HepG2 (cell line): ENCODE measurements around the gene LRIT2. TPM values are rescaled to one million over a fixed set of nuclear protein-coding genes. Genes with fewer than 3 reads are reported as not detected.
A peak's percentile ranks its signal among the peaks of the same experiment; 100 is the strongest.

Source experiments
- ATAC-seq: fragments of 200-7000 bp; cut with Tn5 transposase; 3 replicates; pipeline ENCODE4 v1.9.1; 2020; ENCODE audit warnings: mild to moderate bottlenecking, moderate library complexity
- BruUV-seq: library from RNA; stranded (reverse); fragments of 400-500 nt; replicated peaks from 2 replicates; lab custom pipeline; 2021; lab: Mats Ljungman, UMichigan
- CTCF ChIA-PET: fragments of 300-600 bp; formaldehyde crosslinking; extraction: SDS; loops from one replicate; lab custom pipeline; 2021; ENCODE audit warnings: low total read pairs, inconsistent platforms, low intra/inter-chr PET ratio; lab: Yijun Ruan, JAX
- POLR2A ChIA-PET: fragments of 350-600 bp; sonication (Branson Sonifier 250); formaldehyde crosslinking; loops from one replicate; lab custom pipeline; 2020; ENCODE audit warnings: antibody characterized with exemption, inconsistent platforms; lab: Yijun Ruan, JAX
- DNase-seq: peaks from one replicate; pipeline ENCODE4 v3.0.0-alpha.2; 2015; ENCODE audit warnings: low spot score
- FAIRE-seq: peaks from 3 replicates; lab custom pipeline; 2011; peaks lifted over from hg19 to GRCh38; lab: Jason Lieb, UNC
- H2AFZ ChIP-seq: one replicate; pipeline ENCODE4 v1.6.1; 2011; ENCODE audit warnings: low read length, inconsistent platforms
- H3K27ac ChIP-seq: fragments of 300-600 bp; 3 replicates; pipeline ENCODE4 v1.8.0; 2011; ENCODE audit warnings: mixed run types, mild to moderate bottlenecking, mixed read lengths, low read length, inconsistent platforms; ENCODE audit not compliant: insufficient read depth; ENCODE audit errors: extremely low read length
- H3K27me3 ChIP-seq, 2 experiments: fragments of 200-600 bp in 1 of 2; 2 replicates in 1 of 2; 3 replicates in 1 of 2; pipeline versions ENCODE4 v1.6.0 to v1.8.0; 2011; ENCODE audit warnings: low read length in 2 of 2, mild to moderate bottlenecking in 2 of 2, moderate library complexity in 2 of 2, inconsistent platforms in 1 of 2; ENCODE audit not compliant: insufficient read depth in 2 of 2, control insufficient read depth in 1 of 2
- H3K36me3 ChIP-seq, 2 experiments: fragments of 200-600 bp in 1 of 2; replicated peaks in 1 of 2; 2 replicates in 1 of 2; 3 replicates in 1 of 2; pipeline versions ENCODE4 v1.5.1 to v1.8.0; 2011; ENCODE audit warnings: low read length in 2 of 2, inconsistent platforms in 1 of 2; ENCODE audit not compliant: insufficient read depth in 2 of 2, control insufficient read depth in 1 of 2
- H3K4me1 ChIP-seq: 2 replicates; pipeline ENCODE4 v1.5.1; 2012; ENCODE audit warnings: low read length, inconsistent platforms; ENCODE audit not compliant: insufficient read depth
- H3K4me2 ChIP-seq: 2 replicates; pipeline ENCODE4 v1.6.0; 2011; ENCODE audit warnings: low read depth, low read length, inconsistent platforms
- H3K4me3 ChIP-seq, 3 experiments: fragments of 200-600 bp in 1 of 3; sonication (generic), shearing (Covaris generic) in 1 of 3; replicated peaks in 1 of 3; 2 replicates each; pipeline ENCODE4 v1.5.1; 2011 to 2016; ENCODE audit warnings: low read length in 3 of 3, inconsistent platforms in 2 of 3, low read depth in 2 of 3, mild to moderate bottlenecking in 2 of 3, control low read depth in 1 of 3, mixed read lengths in 1 of 3; ENCODE audit not compliant: insufficient read depth in 1 of 3
- H3K79me2 ChIP-seq: one replicate; pipeline ENCODE4 v1.6.1; 2011; ENCODE audit warnings: low read length, inconsistent platforms; ENCODE audit not compliant: insufficient read depth
- H3K9ac ChIP-seq: 2 replicates; pipeline ENCODE4 v1.6.0; 2011; ENCODE audit warnings: mild to moderate bottlenecking, low read depth, low read length, inconsistent platforms; ENCODE audit not compliant: insufficient read depth
- H3K9me3 ChIP-seq: 2 replicates; pipeline ENCODE4 v1.5.1; 2012; ENCODE audit warnings: mild to moderate bottlenecking, low read length
- H4K20me1 ChIP-seq: 2 replicates; pipeline ENCODE4 v1.6.0; 2011; ENCODE audit warnings: inconsistent platforms, mild to moderate bottlenecking, low read length, moderate library complexity; ENCODE audit not compliant: insufficient read depth
- EHMT2 ChIP-seq: fragments of 200-600 bp; sonication (generic); IDR thresholded peaks from 2 replicates; pipeline ENCODE4 v1.7.0; 2017; ENCODE audit warnings: antibody characterized with exemption, low read depth, low read length, borderline replicate concordance
- MIER2 ChIP-seq: IDR thresholded peaks from 2 replicates; pipeline ENCODE4 v1.6.1; 2016; ENCODE audit warnings: missing biosample characterization, missing genetic modification reagents
- NR0B2 ChIP-seq: sonication (generic); formaldehyde crosslinking; IDR thresholded peaks from 2 replicates; pipeline ENCODE4 v1.4.0; 2020; ENCODE audit warnings: mild to moderate bottlenecking, missing genetic modification reagents
- REST ChIP-seq, 2 experiments: IDR thresholded peaks; 2 replicates each; pipeline ENCODE4 v1.6.1; 2011 to 2012; ENCODE audit warnings: low read length in 2 of 2, borderline replicate concordance in 1 of 2, low read depth in 1 of 2, mild to moderate bottlenecking in 1 of 2, moderate library complexity in 1 of 2
- WIZ ChIP-seq: sonication (generic); formaldehyde crosslinking; IDR thresholded peaks from 2 replicates; pipeline ENCODE4 v1.5.1; 2020; ENCODE audit warnings: mild to moderate bottlenecking, missing genetic modification reagents
- ZBTB43 ChIP-seq: sonication (generic); formaldehyde crosslinking; conservative IDR thresholded peaks from 2 replicates; pipeline ENCODE4 v1.4.0; 2020; ENCODE audit warnings: missing genetic modification reagents
- ZNF232 ChIP-seq: sonication (generic); formaldehyde crosslinking; IDR thresholded peaks from 2 replicates; pipeline ENCODE4 v1.4.0; 2020; ENCODE audit warnings: missing genetic modification reagents, borderline replicate concordance
- ZNF572 ChIP-seq: sonication (generic); formaldehyde crosslinking; IDR thresholded peaks from 2 replicates; pipeline ENCODE4 v1.5.1; 2020; ENCODE audit warnings: mild to moderate bottlenecking, missing genetic modification reagents
- ZNF678 ChIP-seq: sonication (generic); formaldehyde crosslinking; IDR thresholded peaks from 2 replicates; pipeline ENCODE4 v1.4.0; 2020; ENCODE audit warnings: mild to moderate bottlenecking, missing genetic modification reagents
- WGBS: methylation state at CpG from one replicate; pipeline ENCODE4 v1.1.6; 2017; ENCODE audit warnings: low lambda C conversion rate; 5-methylcytosine and 5-hydroxymethylcytosine counted together
- in situ Hi-C: cut with HindIII; loops from 2 replicates; pipeline ENCODE4 v1.10.0; 2017; ENCODE audit warnings: low pct_unique_long_range_greater_than_20kb; ENCODE audit not compliant: extremely low pct_ligation_motif_present
- intact Hi-C: fragments of 100-400 bp; cut with micrococcal nuclease; formaldehyde crosslinking; loops from one replicate; pipeline ENCODE4 v1.10.0; 2022; ENCODE audit not compliant: unreplicated experiment
- polyA plus RNA-seq, 8 experiments: library from polyadenylated mRNA; depleted of rRNA in 3 of 8; stranded (reverse) in 7 of 8; unstranded in 1 of 8; fragments of >200 nt; fragmentation: Illumina TruSeq in 4 of 8; extraction: Trizol in 4 of 8; gene quantifications; 2 replicates each; pipeline versions ENCODE4 v1.2.1 to v1.2.3, GENCODE V29; 2011 to 2016; ENCODE audit warnings: low read depth in 4 of 8, missing spikeins in 1 of 8, mixed read lengths in 1 of 8; ENCODE audit not compliant: insufficient read depth in 1 of 8
- total RNA-seq, 5 experiments: library from RNA; depleted of rRNA; stranded (reverse); fragments of >200 nt; fragmentation: Illumina TruSeq; extraction: Trizol; gene quantifications; 2 replicates each; pipeline ENCODE4 v1.2.3, GENCODE V29; 2016; ENCODE audit warnings: low read depth in 1 of 5
- TF ChIP-seq, protein P1 (sequence below): sonication (generic); formaldehyde crosslinking; IDR thresholded peaks from 2 replicates; pipeline ENCODE4 v1.4.0; 2020; ENCODE audit warnings: missing genetic modification reagents

Gene LRIT2
- total and polyA plus RNA-seq, 2 of the 13 experiments (the other 11 are each of a cell fraction or from before 2014, with no cell fraction given), result not detected

GRCh38 chr10:84226616-84227015, 1.3 kb upstream of the LRIT2 start:
- Histone ChIP-seq H3K27me3 (peaks cover 0 to 5% of the 10 kb centered on the region in 2 experiments; a peak in 1 of 5 replicates), H4K20me1 (no peaks in the 10 kb centered on the region), H3K27ac (no peak overlapping the region), H3K9ac (no peak overlapping the region), H3K36me3 (no peaks in the 10 kb centered on the region), H3K9me3 (no peaks in the 10 kb centered on the region), H3K79me2 (no peaks in the 10 kb centered on the region), H3K4me3 (no peak overlapping the region), H2AFZ (no peak overlapping the region), H3K4me2 (no peak overlapping the region), H3K4me1 (no peaks in the 10 kb centered on the region)
- 0% methylated on average over 3 of the region's 3 CpGs for WGBS
- TF ChIP-seq NR0B2 (CRISPR knock-in tag), result no peak
- FAIRE-seq (no peak), ATAC-seq (no peak), DNase-seq (no peak)
- ChIA-PET POLR2A (no interaction called here), CTCF (no interaction called here)
- no TSS peak for BruUV-seq
- intact Hi-C loops, result no loop called here
- in situ Hi-C loops, result no loop called here

DNA sequence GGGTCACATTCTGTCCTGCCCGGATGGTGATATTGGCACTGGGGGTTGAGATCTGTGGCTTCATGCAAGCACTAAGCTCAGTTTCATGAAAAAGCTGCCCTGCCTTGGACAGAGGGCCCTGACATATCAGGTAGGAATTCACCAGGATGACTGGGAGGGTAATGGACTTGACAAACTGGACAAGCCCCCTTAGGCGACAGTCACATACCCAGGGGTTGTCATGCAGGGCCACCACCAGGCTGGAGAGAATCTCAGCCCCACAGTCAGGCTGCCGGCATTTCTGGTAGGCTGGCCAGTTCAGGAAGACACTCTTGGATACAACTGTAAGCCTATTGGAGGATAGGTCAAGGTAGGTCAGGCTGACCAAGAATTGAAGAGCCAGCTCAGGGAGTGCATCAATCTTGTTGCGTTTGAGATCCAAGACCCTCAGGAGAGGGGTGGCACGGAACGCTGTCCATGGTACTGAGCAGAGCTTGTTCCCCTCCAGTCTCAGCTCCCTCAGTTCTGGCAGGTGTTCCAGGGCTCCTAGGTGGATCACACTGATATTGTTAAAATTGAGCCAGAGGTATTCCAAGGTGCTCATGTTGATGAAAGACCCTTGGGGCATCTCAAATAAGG, 824 bp downstream of the LRIT2 start:
- Histone ChIP-seq H3K4me1 (no peaks in the 10 kb centered on the region), H3K9ac (no peak overlapping the region), H3K27ac (no peak overlapping the region), H3K4me2 (no peak overlapping the region), H3K4me3 (no peak overlapping the region)
- FAIRE-seq, result no peak
- no peak for DNase-seq
- TF ChIP-seq ZBTB43, result 0 out of 2 replicates have a peak, but pooled peaks have one; percentile 31
- peak; percentile 43; the same call in 1 of the 2 replicates for TF ChIP-seq EHMT2
- TF ChIP-seq, protein P1, sequence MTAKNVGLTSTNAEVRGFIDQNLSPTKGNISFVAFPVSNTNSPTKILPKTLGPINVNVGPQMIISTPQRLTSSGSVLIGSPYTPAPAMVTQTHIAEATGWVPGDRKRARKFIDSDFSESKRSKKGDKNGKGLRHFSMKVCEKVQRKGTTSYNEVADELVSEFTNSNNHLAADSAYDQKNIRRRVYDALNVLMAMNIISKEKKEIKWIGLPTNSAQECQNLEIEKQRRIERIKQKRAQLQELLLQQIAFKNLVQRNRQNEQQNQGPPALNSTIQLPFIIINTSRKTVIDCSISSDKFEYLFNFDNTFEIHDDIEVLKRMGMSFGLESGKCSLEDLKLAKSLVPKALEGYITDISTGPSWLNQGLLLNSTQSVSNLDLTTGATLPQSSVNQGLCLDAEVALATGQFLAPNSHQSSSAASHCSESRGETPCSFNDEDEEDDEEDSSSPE (CRISPR knock-in tag), result no peak
- no peak for TF ChIP-seq WIZ
- TF ChIP-seq ZNF572 (CRISPR knock-in tag), result no peak
- TF ChIP-seq MIER2, result peak; percentile 93
- peak; percentile 45; the same call in 1 of the 2 replicates for TF ChIP-seq ZNF232 (CRISPR knock-in tag)
- TF ChIP-seq REST (IDR thresholded peaks at IDR 0.05; ENCODE audit: borderline replicate concordance in 1 of 2, low read depth in 1 of 2, low read length in 2 of 2), result peak; percentile 84 to 96
- no peak for TF ChIP-seq ZNF678
- TF ChIP-seq, all 625 proteins: peak for 5
- intact Hi-C loops, result no loop called here
- no TSS peak for BruUV-seq
- 37% methylated on average over 3 of the region's 6 CpGs for WGBS
- Histone ChIP-seq H2AFZ (no peak overlapping the region), H3K9me3 (peaks cover 2% of the 10 kb centered on the region; the same call in 1 of the 2 replicates), H3K79me2 (no peaks in the 10 kb centered on the region), H3K27me3 (no peaks in the 10 kb centered on the region), H4K20me1 (no peaks in the 10 kb centered on the region), H3K36me3 (no peaks in the 10 kb centered on the region)
- CTCF ChIA-PET, result no interaction called here
- POLR2A ChIA-PET, result no interaction called here
- in situ Hi-C loops, result no loop called here
- no peak for ATAC-seq
